Coronary artery (tissue), 2 donors: ENCODE measurements around the gene COMMD2.

Experiments used
- DNase-seq: peaks from one replicate; pipeline ENCODE4 v3.0.0-alpha.2; 2017; ENCODE audit warnings: low spot score
- H3K27ac ChIP-seq, 2 donors: fragments of 200-600 bp; sonication (generic); one replicate each; pipeline ENCODE4 v1.5.1; 2016 to 2019
- H3K4me3 ChIP-seq: fragments of 200-600 bp; sonication (generic); 2 replicates; pipeline ENCODE4 v1.5.1; 2016; ENCODE audit warnings: mild to moderate bottlenecking, moderate library complexity
- CTCF ChIP-seq: fragments of 200-600 bp; sonication (generic); IDR thresholded peaks from one replicate; pipeline ENCODE4 v1.5.1; 2019; ENCODE audit warnings: antibody characterized with exemption

The COMMD2 gene

DNA sequence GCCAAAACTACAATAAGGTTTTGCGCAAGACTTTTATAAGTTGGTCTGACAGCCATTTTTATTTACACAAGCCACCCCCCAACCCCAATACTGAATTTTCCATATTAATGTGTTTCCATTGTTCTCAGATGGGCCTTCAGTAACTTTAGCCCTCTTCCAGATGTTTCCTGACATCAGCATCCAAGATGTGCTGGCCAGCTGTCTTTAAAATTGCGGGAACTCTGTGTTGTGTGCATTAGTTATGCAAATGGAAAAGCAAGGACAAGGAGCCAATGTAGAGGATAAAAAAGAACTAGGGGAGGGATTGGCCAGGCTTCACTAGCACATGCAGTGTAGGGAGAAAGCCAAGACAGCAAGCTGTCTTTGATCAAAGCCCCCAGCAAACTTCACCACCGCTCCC lies 45.4 kb downstream of the COMMD2 start:
- no peak overlapping the region for H3K27ac ChIP-seq
- H3K4me3 ChIP-seq, result no peak overlapping the region
- no peak for TF ChIP-seq CTCF
- no peak for DNase-seq

GRCh38 chr3:149705416-149705815 lies 46.9 kb downstream of the COMMD2 start:
- no peak for TF ChIP-seq CTCF
- Histone ChIP-seq H3K4me3 (no peak overlapping the region), H3K27ac (no peak overlapping the region)
- DNase-seq, result no peak

- no peak for DNase-seq
- Histone ChIP-seq H3K4me3 (no peak overlapping the region), H3K27ac (no peak overlapping the region)
- no peak for TF ChIP-seq CTCF
Measured at GRCh38 chr3:149703466-149703865, 48.8 kb downstream of the COMMD2 start.

GRCh38 chr3:149702691-149703441 lies 49.4 kb downstream of the COMMD2 start:
- H3K4me3 ChIP-seq, result no peak overlapping the region
- DNase-seq, result no peak
- H3K27ac ChIP-seq, result no peak overlapping the region
- no peak for TF ChIP-seq CTCF

- H3K4me3 ChIP-seq, result no peak overlapping the region
- H3K27ac ChIP-seq, result no peak overlapping the region
- DNase-seq, result no peak
- no peak for TF ChIP-seq CTCF
Measured at GRCh38 chr3:149701977-149702350, 50.3 kb downstream of the COMMD2 start.

- Histone ChIP-seq H3K4me3 (no peak overlapping the region), H3K27ac (no peak overlapping the region)
- DNase-seq, result no peak
- no peak for TF ChIP-seq CTCF
Measured at GRCh38 chr3:149701206-149701976, 50.9 kb downstream of the COMMD2 start.
